ENCODE results near the gene SENP3. TPM values are rescaled to one million over a fixed set of nuclear protein-coding genes. Genes with fewer than 3 reads are reported as not detected.

SENP3 gene
- polyA plus RNA-seq, 1 donor (not counting 4 experiments of a cell fraction or from before 2014, with no cell fraction given) = 99.1 TPM

DNA sequence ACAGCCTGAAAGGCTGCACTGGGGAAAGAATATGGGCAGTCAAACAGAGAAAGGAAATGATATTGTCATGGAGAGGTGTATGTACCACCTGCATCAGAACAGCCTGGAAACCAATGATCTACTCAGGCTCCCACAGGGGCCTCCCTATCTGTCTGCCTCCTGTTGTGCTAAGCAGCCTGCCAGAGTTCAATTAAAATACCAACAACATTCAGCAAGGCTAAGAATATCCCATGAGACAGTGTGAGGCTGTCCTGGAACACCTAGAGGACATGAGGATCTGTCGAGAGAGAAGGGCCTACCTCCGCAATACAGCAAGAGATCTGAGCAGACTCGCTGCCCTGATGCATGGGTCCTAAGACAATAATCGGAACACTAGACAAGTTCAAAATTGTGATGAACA, 44.6 kb downstream of the SENP3 start:
- peaks cover 43% of the 10 kb centered on the region for H3K79me2 ChIP-seq (ENCODE audit: control insufficient read depth, insufficient read depth, low read length)
- dilution Hi-C loops (cut with MboI; ENCODE audit: extremely low pct_ligation_motif_present, low sequenced_read_pairs) = no loop called here
- H3K4me3 ChIP-seq (ENCODE audit: control insufficient read depth in 2 of 3, extremely low read depth in 1 of 3, insufficient read depth in 2 of 3, low read depth in 1 of 3, low read length in 3 of 3) = no peak overlapping the region
- H3K9ac ChIP-seq (ENCODE audit: control insufficient read depth, extremely low read depth, insufficient read depth, low read length) = no peak overlapping the region
- H4K20me1 ChIP-seq (ENCODE audit: control insufficient read depth, extremely low read depth, insufficient read depth, low read length) = peaks cover 3% of the 10 kb centered on the region
- no peaks in the 10 kb centered on the region for H3K27me3 ChIP-seq (ENCODE audit: control insufficient read depth, extremely low read depth, insufficient read depth, low read length)
- no peak overlapping the region for H2AFZ ChIP-seq (ENCODE audit: control insufficient read depth, low read length)
- DNase-seq (ENCODE audit: low read depth, low spot score) (no peak), FAIRE-seq (no peak)
- no peaks in the 10 kb centered on the region for H3K9me3 ChIP-seq (ENCODE audit: control insufficient read depth, low read depth, low read length)
- H3K27ac ChIP-seq (ENCODE audit: control insufficient read depth, insufficient read depth, low read length) = no peak overlapping the region
- no peak for TF ChIP-seq EZH2 (IDR thresholded peaks at IDR 0.05; ENCODE audit: low read length)
- no peak for TF ChIP-seq CTCF (optimal IDR thresholded peaks at IDR 0.05 in 1 of 3, IDR thresholded peaks at IDR 0.05 in 1 of 3, conservative IDR thresholded peaks at IDR 0.05 in 1 of 3; ENCODE audit: extremely low read depth in 1 of 3, insufficient read depth in 2 of 3, low read length in 3 of 3)
- H3K4me2 ChIP-seq (ENCODE audit: control insufficient read depth, extremely low read depth, insufficient read depth, low read depth, low read length) = no peak overlapping the region
- no peaks in the 10 kb centered on the region for H3K9me1 ChIP-seq (ENCODE audit: control insufficient read depth, extremely low read depth, insufficient read depth, low read length)
- peaks cover 14 to 31% of the 10 kb centered on the region in 2 experiments for H3K36me3 ChIP-seq (ENCODE audit: control insufficient read depth in 2 of 2, extremely low read depth in 1 of 2, insufficient read depth in 2 of 2, low read length in 2 of 2)
- no peaks in the 10 kb centered on the region for H3K4me1 ChIP-seq (ENCODE audit: control insufficient read depth, extremely low read depth, insufficient read depth, low read length)

- Histone ChIP-seq H3K27me3 (ENCODE audit: control insufficient read depth, extremely low read depth, insufficient read depth, low read length) (no peaks in the 10 kb centered on the region), H3K4me1 (ENCODE audit: control insufficient read depth, extremely low read depth, insufficient read depth, low read length) (peaks cover 20% of the 10 kb centered on the region), H3K9me3 (ENCODE audit: control insufficient read depth, low read depth, low read length) (no peaks in the 10 kb centered on the region), H3K9me1 (ENCODE audit: control insufficient read depth, extremely low read depth, insufficient read depth, low read length) (no peaks in the 10 kb centered on the region), H4K20me1 (ENCODE audit: control insufficient read depth, extremely low read depth, insufficient read depth, low read length) (peaks cover 3% of the 10 kb centered on the region), H3K79me2 (ENCODE audit: control insufficient read depth, insufficient read depth, low read length) (peaks cover 71% of the 10 kb centered on the region), H3K4me3 (ENCODE audit: control insufficient read depth in 2 of 3, extremely low read depth in 1 of 3, insufficient read depth in 2 of 3, low read depth in 1 of 3, low read length in 3 of 3) (no peak overlapping the region), H3K36me3 (ENCODE audit: control insufficient read depth in 2 of 2, extremely low read depth in 1 of 2, insufficient read depth in 2 of 2, low read length in 2 of 2) (peaks cover 0 to 11% of the 10 kb centered on the region in 2 experiments), H2AFZ (ENCODE audit: control insufficient read depth, low read length) (no peak overlapping the region), H3K27ac (ENCODE audit: control insufficient read depth, insufficient read depth, low read length) (no peak overlapping the region), H3K4me2 (ENCODE audit: control insufficient read depth, extremely low read depth, insufficient read depth, low read depth, low read length) (no peak overlapping the region), H3K9ac (ENCODE audit: control insufficient read depth, extremely low read depth, insufficient read depth, low read length) (no peak overlapping the region)
- FAIRE-seq = no peak
- no peak for DNase-seq (ENCODE audit: low read depth, low spot score)
- TF ChIP-seq EZH2 (IDR thresholded peaks at IDR 0.05; ENCODE audit: low read length) (no peak), CTCF (optimal IDR thresholded peaks at IDR 0.05 in 1 of 3, IDR thresholded peaks at IDR 0.05 in 1 of 3, conservative IDR thresholded peaks at IDR 0.05 in 1 of 3; ENCODE audit: extremely low read depth in 1 of 3, insufficient read depth in 2 of 3, low read length in 3 of 3) (no peak)
- dilution Hi-C loops (cut with MboI; ENCODE audit: extremely low pct_ligation_motif_present, low sequenced_read_pairs) = no loop called here
Measured at GRCh38 chr17:7610641-7611040, 48.9 kb downstream of the SENP3 start.
